ENCODE measurements around the gene MED25.

Gene MED25

GRCh38 chr19:49874503-49875157, 56.5 kb downstream of the MED25 start:
- no peak for DNase-seq (ENCODE audit: low read depth)
- TF ChIP-seq POLR2A (IDR thresholded peaks at IDR 0.05; ENCODE audit: extremely low read depth, insufficient read length) (no peak), MYC (IDR thresholded peaks at IDR 0.05; ENCODE audit: low read depth, low read length) (no peak), CTCF (IDR thresholded peaks at IDR 0.05; ENCODE audit: low read depth, low read length) (no peak)
- TF ChIP-seq, protein P1, sequence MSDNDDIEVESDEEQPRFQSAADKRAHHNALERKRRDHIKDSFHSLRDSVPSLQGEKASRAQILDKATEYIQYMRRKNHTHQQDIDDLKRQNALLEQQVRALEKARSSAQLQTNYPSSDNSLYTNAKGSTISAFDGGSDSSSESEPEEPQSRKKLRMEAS (IDR thresholded peaks at IDR 0.05; ENCODE audit: low read depth, low read length), result no peak
- H3K4me3 ChIP-seq (ENCODE audit: low read depth, low read length), result no peak overlapping the region

DNA sequence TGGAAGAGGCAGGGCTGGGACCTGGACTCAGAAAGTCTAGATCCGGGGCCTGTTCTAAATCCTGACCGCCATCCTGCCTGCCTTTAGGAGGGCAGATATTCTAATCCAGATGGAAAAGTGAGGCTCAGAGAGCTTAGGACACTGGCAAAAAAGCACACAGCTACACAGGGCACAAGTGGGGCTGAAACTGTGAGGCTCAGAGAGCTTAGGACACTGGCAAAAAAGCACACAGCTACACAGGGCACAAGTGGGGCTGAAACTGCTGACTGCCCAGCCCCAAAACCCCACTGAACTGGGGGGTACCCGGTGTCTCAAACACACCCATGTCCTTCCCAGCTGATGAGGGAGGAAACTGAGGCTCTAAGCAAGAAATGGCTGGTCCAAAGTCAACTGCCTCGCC, 57.1 kb downstream of the MED25 start:
- no peak for DNase-seq (ENCODE audit: low read depth)
- no peak for TF ChIP-seq CTCF (IDR thresholded peaks at IDR 0.05; ENCODE audit: low read depth, low read length)
- TF ChIP-seq, protein P1 (IDR thresholded peaks at IDR 0.05; ENCODE audit: low read depth, low read length), result no peak
- TF ChIP-seq POLR2A (IDR thresholded peaks at IDR 0.05; ENCODE audit: extremely low read depth, insufficient read length), result no peak
- no peak for TF ChIP-seq MYC (IDR thresholded peaks at IDR 0.05; ENCODE audit: low read depth, low read length)
- peak overlapping the region; percentile 93 for H3K4me3 ChIP-seq (ENCODE audit: low read depth, low read length)

- peak overlapping the region; percentile 93 for H3K4me3 ChIP-seq (ENCODE audit: low read depth, low read length)
- TF ChIP-seq, protein P1 (IDR thresholded peaks at IDR 0.05; ENCODE audit: low read depth, low read length), result no peak
- peak; percentile 43 for TF ChIP-seq POLR2A (IDR thresholded peaks at IDR 0.05; ENCODE audit: extremely low read depth, insufficient read length)
- peak; percentile 64 for DNase-seq (ENCODE audit: low read depth)
Measured at GRCh38 chr19:49875857-49876421, 57.9 kb downstream of the MED25 start.

DNA sequence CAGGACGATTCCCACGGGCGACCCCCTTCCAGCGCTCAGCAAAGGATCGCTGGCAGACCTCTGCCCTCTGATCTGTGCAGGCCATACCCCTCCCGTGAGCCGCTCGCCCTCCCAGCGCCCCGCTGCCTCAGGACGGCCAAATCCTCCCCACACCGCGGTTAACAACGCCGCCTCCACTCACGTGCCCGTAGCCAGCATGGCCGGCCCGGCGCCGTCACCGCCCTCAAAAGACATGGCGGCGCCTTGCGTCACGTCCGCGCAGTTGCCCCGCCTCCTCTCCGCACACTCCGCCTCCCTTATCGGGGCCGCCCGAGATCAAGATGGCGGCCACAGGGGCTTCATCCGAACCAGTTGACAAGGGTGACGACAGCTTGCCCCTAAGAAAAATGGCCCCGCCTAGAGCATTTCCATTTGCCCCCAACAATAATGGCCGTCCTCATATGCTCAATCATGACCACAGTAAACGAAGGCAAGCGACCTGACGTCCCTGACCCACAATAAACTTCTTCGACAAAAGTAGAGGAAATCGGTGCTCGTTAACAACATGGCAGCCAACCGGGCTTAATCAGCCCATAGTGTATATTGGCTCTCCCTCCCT, 58.4 kb downstream of the MED25 start:
- peak; percentile 99 for DNase-seq (ENCODE audit: low read depth)
- TF ChIP-seq CTCF (IDR thresholded peaks at IDR 0.05; ENCODE audit: low read depth, low read length) (no peak), MYC (IDR thresholded peaks at IDR 0.05; ENCODE audit: low read depth, low read length) (peak; percentile 92)
- TF ChIP-seq, protein P1 (IDR thresholded peaks at IDR 0.05; ENCODE audit: low read depth, low read length), result peak; percentile 86
- peak overlapping the region; percentile 93 for H3K4me3 ChIP-seq (ENCODE audit: low read depth, low read length)

DNA sequence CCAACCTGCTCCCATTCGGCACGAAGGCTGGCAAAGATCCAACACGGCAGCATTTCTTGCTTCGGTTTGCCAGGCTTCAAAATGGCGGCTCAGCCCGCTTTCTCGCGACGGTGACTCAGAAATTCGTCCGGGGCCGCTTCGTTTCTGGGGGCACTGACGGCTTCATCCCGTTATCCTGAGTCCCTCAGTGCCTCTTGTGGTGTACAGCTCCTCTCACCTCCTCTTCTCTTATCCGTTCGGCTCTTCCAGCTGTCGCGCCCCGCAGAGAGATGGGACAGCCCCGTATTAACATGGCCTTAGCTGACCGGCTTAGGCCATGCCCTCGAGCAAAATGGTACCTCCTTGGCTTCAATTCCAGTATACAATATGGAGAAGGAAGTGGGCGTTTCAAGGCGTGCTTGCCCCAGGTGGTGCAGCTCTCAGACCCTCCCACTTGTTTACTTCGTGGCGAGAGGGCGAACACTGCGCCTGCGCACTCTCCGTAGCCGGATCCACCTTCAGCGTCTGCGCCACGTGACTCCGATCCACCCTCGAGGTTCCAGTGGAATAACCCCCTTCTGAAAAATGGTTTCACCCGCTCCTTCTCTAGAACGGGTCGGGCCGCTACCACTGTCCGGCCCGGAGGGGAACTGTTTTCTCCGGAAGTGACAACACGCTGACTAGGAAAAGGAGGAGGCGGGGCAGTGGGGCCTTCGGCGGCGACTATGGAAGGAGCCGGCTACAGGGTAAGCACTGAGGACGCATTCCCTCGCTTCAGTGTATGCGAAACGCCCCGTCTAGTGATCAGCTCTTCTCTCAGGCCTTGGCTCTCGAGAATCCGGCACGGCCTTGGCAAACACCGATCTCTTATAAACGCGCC, 59.2 kb downstream of the MED25 start, which contains the start of the genes AKT1S1 and TBC1D17:
TSS of gene AKT1S1 (minus strand) at position 336 of the 859 bp plus-strand sequence. CDS start 4,060 bp downstream, outside the sequence.
TSS of gene TBC1D17 (plus strand) at position 683 of the 859 bp plus-strand sequence. CDS start at position 705, 22 bp downstream.
- DNase-seq (ENCODE audit: low read depth), result peak; percentile 99
- peak; percentile 62 for TF ChIP-seq POLR2A (IDR thresholded peaks at IDR 0.05; ENCODE audit: extremely low read depth, insufficient read length)
- TF ChIP-seq CTCF (IDR thresholded peaks at IDR 0.05; ENCODE audit: low read depth, low read length), result no peak
- TF ChIP-seq MYC (IDR thresholded peaks at IDR 0.05; ENCODE audit: low read depth, low read length), result peak; percentile 95
- TF ChIP-seq, protein P1 (IDR thresholded peaks at IDR 0.05; ENCODE audit: low read depth, low read length), result peak; percentile 100
- H3K4me3 ChIP-seq (ENCODE audit: low read depth, low read length), result peak within 1 kb of the TSS; percentile 93
